A172 (cell line): ENCODE data around the gene GJC1. TPM values are rescaled to one million over a fixed set of nuclear protein-coding genes. Genes with fewer than 3 reads are reported as not detected.

ENCODE experiments used
- DNase-seq: peaks from one replicate; pipeline ENCODE4 v3.0.0-alpha.2; 2015; ENCODE audit warnings: low spot score
- total RNA-seq: library from RNA; depleted of rRNA; stranded (reverse); fragments of >200 nt; shearing (Covaris generic); gene quantifications from 2 replicates; pipeline ENCODE4 v1.2.3, GENCODE V29; 2014; rRNA removed

The GJC1 gene
- total RNA-seq = 89.1 and 114 TPM in 2 replicates

- DNase-seq = peak; percentile 62
Observed at GRCh38 chr17:44829523-44830358, at the start of gene GJC1. Gene GJC1, minus strand, starts transcription at chr17:44830287. Its CDS starts 24,470 bp downstream, at chr17:44805817.

- no peak for DNase-seq
Observed at GRCh38 chr17:44879376-44879775, 49.3 kb upstream of the GJC1 start.

GRCh38 chr17:44878627-44879221 lies 48.6 kb upstream of the GJC1 start:
- DNase-seq = peak; percentile 47

GRCh38 chr17:44877121-44877520 lies 47.0 kb upstream of the GJC1 start:
- DNase-seq = no peak

- DNase-seq = no peak
Observed at GRCh38 chr17:44875761-44876160, 45.7 kb upstream of the GJC1 start.

GRCh38 chr17:44872131-44872768 lies 42.2 kb upstream of the GJC1 start:
- peak; percentile 67 for DNase-seq

- no peak for DNase-seq
Observed at GRCh38 chr17:44871556-44871955, 41.5 kb upstream of the GJC1 start.

- no peak for DNase-seq
Observed at GRCh38 chr17:44867841-44868240, 37.8 kb upstream of the GJC1 start.

- DNase-seq = peak; percentile 26
Observed at GRCh38 chr17:44865931-44866330, 35.8 kb upstream of the GJC1 start.

GRCh38 chr17:44865231-44865660 lies 35.2 kb upstream of the GJC1 start:
- DNase-seq = peak; percentile 80

- no peak for DNase-seq
Observed at GRCh38 chr17:44864831-44865230, 34.7 kb upstream of the GJC1 start.

GRCh38 chr17:44863061-44863918 lies 33.2 kb upstream of the GJC1 start:
- no peak for DNase-seq

- DNase-seq = no peak
Observed at GRCh38 chr17:44862278-44862914, 32.3 kb upstream of the GJC1 start.

GRCh38 chr17:44859701-44860100 lies 29.6 kb upstream of the GJC1 start:
- DNase-seq = no peak

GRCh38 chr17:44854192-44854591 lies 24.1 kb upstream of the GJC1 start:
- no peak for DNase-seq

- no peak for DNase-seq
Observed at GRCh38 chr17:44850612-44851011, 20.5 kb upstream of the GJC1 start.

GRCh38 chr17:44850025-44850424 lies 19.9 kb upstream of the GJC1 start:
- DNase-seq = no peak

- no peak for DNase-seq
Observed at GRCh38 chr17:44848961-44849489, 18.9 kb upstream of the GJC1 start.

GRCh38 chr17:44848257-44848795 lies 18.2 kb upstream of the GJC1 start:
- no peak for DNase-seq

- DNase-seq = no peak
Observed at GRCh38 chr17:44847586-44847985, 17.5 kb upstream of the GJC1 start, which contains the start of gene HIGD1B. Gene HIGD1B, plus strand, starts transcription at chr17:44847883. Its CDS starts 270 bp downstream, at chr17:44848153.

- DNase-seq = no peak
Observed at GRCh38 chr17:44846206-44846605, 16.1 kb upstream of the GJC1 start.
